ENCODE results near the gene PACRG. TPM values are rescaled to one million over a fixed set of nuclear protein-coding genes. Genes with fewer than 3 reads are reported as not detected.

PACRG gene
- total and polyA plus RNA-seq, 4 donors: 0.47 to 3.8 (median 2.4) TPM

DNA sequence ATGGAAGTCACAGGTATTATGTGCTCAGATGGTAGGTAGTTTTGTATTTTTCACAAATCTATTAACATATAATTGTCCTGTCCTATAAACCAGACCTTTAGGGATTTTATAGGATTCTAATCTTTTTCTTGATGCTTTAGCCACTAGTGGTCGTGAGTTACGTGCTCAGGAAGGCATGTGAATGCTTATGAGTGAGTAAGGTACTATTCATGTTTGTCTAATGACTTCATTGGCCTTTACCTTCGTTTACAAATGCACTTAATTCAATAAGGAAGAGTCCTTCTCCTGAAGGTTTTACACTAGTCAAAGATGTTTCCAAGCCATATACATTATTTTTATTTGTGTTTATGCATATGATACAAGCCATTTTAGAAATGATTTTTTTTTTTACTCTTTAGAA lies 23.0 kb downstream of the PACRG start:
- Histone ChIP-seq H3K4me3 (ENCODE audit: low read depth in 1 of 3, low read length in 3 of 3) (no peak overlapping the region), H3K36me3 (ENCODE audit: control insufficient read depth in 4 of 4, insufficient read depth in 3 of 4, low read depth in 1 of 4, low read length in 3 of 4) (no peaks in the 10 kb centered on the region), H3K27ac (ENCODE audit: low read depth in 1 of 2, low read length in 2 of 2) (no peak overlapping the region), H3K9me3 (ENCODE audit: control insufficient read depth in 4 of 4, low read length in 3 of 4) (no peaks in the 10 kb centered on the region), H3K27me3 (ENCODE audit: control insufficient read depth in 4 of 4, insufficient read depth in 4 of 4, low read length in 3 of 4) (no peaks in the 10 kb centered on the region), H3K9ac (ENCODE audit: low read depth in 1 of 2, low read length in 2 of 2) (no peak overlapping the region), H3K4me1 (ENCODE audit: control insufficient read depth in 4 of 4, insufficient read depth in 4 of 4, low read length in 3 of 4) (no peaks in the 10 kb centered on the region)
- 75% methylated on average over 3 of the region's 3 CpGs for WGBS
- TF ChIP-seq FOXA2 (IDR thresholded peaks at IDR 0.05) (no peak), SP1 (IDR thresholded peaks at IDR 0.05) (no peak), HNF4A (conservative IDR thresholded peaks at IDR 0.05) (no peak), TAF1 (conservative IDR thresholded peaks at IDR 0.05) (no peak), FOXA1 (IDR thresholded peaks at IDR 0.05) (no peak), NR2F2 (IDR thresholded peaks at IDR 0.05) (no peak), EGR1 (IDR thresholded peaks at IDR 0.05; ENCODE audit: low read depth in 2 of 2) (no peak), JUND (IDR thresholded peaks at IDR 0.05) (no peak), ATF3 (IDR thresholded peaks at IDR 0.05) (no peak), HNF4G (IDR thresholded peaks at IDR 0.05) (no peak), RAD21 (IDR thresholded peaks at IDR 0.05) (no peak), RXRA (IDR thresholded peaks at IDR 0.05) (no peak), REST (IDR thresholded peaks at IDR 0.05) (no peak), ZBTB33 (IDR thresholded peaks at IDR 0.05) (no peak), YY1 (IDR thresholded peaks at IDR 0.05) (no peak), GABPA (IDR thresholded peaks at IDR 0.05 in 1 of 2, conservative IDR thresholded peaks at IDR 0.05 in 1 of 2) (no peak)
- TF ChIP-seq, protein P1, sequence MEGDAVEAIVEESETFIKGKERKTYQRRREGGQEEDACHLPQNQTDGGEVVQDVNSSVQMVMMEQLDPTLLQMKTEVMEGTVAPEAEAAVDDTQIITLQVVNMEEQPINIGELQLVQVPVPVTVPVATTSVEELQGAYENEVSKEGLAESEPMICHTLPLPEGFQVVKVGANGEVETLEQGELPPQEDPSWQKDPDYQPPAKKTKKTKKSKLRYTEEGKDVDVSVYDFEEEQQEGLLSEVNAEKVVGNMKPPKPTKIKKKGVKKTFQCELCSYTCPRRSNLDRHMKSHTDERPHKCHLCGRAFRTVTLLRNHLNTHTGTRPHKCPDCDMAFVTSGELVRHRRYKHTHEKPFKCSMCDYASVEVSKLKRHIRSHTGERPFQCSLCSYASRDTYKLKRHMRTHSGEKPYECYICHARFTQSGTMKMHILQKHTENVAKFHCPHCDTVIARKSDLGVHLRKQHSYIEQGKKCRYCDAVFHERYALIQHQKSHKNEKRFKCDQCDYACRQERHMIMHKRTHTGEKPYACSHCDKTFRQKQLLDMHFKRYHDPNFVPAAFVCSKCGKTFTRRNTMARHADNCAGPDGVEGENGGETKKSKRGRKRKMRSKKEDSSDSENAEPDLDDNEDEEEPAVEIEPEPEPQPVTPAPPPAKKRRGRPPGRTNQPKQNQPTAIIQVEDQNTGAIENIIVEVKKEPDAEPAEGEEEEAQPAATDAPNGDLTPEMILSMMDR (IDR thresholded peaks at IDR 0.05; ENCODE audit: low read depth, low read length, missing input control): no peak
- TF ChIP-seq, protein P2, sequence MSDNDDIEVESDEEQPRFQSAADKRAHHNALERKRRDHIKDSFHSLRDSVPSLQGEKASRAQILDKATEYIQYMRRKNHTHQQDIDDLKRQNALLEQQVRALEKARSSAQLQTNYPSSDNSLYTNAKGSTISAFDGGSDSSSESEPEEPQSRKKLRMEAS (IDR thresholded peaks at IDR 0.05): no peak
- no peak for DNase-seq (ENCODE audit: low spot score)
